Measurements from ENCODE around the gene APOC1.

APOC1 gene

DNA sequence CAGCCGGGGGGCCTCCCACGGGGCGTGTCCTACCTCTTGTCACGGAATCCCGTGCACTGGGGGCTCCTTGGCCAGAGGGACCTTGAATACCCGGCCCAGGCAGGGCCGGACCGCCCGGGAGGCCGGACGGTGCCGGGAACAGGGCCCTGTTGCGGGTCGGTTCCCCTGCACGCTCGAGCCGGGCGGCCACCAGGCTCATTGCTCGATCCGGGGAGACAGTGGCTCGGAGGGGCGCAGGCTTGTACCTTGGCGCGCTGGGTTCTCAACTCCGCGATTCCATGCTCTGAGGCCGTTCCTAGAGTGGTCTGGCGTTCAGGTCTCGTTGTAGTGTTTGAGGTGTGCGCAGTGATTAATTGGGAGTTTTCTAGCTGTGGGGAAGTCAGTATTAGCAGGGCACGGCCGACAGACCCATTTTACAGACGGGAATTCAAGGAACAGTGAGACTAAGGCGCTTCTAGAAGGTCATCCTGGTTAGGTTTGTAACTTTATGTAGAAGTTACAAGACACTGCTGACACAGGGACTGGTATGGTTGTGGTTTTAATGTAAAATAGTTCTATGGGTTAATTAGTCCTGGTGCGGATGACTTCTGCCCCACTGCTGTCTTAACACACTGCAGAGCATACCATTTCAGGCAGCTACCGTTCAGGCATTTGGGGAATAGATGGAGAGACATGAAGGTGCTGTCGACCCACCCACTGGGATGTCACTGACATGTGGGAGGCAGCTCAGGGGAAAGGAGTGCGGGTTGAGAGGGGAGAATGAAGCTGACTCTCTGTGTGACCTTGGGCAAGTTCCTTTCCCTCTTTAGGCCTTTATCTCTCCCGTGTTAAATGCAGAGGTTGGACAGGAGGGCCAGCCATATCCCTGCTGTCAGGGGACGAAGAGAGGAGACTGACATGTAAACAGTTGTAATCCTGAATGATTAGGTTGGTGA is 41.4 kb downstream of the APOC1 start:
- FAIRE-seq = no peak
- DNase-seq (ENCODE audit: low spot score) = no peak

DNA sequence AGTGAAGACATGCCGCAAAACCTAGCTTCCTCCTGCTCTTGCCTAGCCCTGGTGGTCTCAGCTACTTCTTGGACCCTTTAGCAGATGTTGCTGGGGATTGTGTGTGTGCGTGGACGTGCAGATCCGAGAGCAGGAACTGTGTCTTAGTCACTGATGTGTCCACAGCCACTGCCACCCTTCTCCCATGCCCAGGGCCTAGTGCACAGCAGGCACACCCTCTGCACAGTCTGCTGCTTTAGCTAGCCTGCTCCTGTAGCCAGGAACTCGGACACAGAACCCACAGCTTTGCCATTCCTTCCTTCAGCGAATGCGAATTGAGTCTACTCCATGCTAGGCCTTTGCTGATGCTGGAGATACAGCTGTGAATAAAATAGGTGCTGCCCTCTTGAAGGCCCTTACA is 43.1 kb downstream of the APOC1 start:
- FAIRE-seq (no peak), DNase-seq (ENCODE audit: low spot score) (no peak)

DNA sequence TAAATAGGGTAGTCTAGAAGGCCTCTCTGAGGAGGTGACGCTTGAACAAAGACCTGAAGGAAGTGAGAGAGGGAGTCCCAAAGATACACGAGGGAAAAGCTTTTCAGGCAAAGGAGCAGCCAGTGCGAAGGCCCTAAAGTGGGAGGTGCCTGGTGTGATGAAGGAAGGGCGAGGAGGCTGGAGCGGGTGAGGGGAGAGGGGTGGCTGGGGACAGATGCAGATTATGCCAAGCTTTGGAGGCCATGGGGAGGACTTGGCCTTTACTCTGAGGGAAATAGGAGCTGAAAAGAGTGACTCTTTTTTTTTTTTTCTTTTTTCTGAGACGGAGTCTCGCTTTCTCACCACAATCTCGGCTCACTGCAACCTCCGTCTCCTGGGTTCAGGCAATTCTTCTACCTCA is 43.7 kb downstream of the APOC1 start:
- FAIRE-seq = no peak
- DNase-seq (ENCODE audit: low spot score) = no peak

DNA sequence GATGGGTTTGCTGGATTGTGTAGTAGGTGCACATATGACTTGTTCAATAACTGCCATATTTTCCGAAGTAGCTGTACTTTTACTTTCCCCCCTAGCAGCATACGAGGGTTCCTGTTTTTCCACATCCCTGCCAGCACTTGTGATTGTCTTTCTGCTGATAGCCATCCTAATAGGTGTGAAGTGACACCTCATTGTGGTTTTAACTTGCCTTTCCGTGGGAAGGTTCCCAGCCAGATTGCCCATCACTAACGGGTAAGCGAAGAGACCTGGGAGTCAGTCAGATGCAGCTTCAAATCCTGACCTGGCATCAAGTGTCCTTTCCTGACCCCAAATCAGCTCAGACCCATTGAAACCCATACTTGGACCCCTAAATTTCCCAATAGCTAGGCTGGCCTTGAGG is 45.3 kb downstream of the APOC1 start:
- DNase-seq (ENCODE audit: low spot score) (no peak), FAIRE-seq (no peak)

DNA sequence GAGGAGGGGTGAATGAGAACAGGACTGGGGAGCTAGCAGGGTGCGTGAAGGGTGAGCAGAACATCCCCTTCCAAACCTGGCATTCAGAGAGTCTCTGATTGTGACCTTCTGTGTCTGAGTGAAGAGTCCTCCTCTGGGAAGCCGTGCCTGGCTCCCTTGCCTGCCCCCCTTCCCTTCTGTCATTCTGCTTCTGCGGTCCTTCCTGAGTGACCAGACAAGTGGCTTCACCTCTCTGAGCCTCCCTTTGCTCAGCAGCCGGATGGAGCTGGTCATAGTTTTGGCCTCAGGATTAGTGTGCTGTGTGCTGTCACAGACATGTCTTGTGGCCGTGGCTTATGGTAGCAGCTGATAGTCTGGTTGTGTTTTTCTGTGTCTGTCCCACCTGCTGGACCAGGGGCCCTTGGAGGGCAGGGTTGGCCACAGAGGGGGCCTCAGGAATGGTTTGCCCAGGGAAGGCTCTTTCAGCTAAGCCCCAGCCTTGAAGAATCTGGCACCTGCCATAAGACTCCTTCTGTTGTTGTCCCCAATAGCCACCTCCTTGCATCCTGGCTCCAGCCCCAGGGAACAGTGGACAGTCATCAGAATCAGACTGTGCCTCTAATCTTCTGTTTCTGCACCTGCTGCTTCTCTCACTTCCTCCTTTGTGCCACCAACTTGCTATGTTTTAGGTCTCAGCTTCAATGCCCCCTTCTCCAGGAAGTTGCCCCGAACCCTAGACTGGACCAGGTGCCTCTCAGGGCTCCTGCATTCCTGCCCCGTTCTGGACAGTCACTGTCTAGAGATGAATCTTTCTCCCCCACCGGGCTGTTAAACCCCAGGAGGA is 46.7 kb downstream of the APOC1 start:
- DNase-seq (ENCODE audit: low spot score) = no peak
- no peak for FAIRE-seq

DNA sequence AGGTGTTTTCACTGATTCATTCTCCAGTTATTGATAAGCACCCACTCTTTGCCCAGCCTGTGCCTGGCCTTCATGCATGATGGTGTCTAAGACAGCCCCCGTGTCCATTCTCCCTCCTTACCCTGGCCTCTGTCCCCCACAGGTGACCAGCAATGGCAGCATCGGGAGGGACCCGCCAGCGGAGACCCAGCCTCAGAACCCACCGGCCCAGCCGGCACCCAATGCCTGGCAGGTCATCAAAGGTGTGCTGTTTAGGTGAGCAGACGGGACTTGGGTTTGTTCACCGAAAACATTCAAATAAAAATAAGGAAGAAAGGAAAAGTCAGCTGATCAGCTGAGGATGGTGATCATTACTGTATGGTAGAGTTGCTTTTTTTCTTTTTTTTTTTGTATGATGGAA is 47.4 kb downstream of the APOC1 start:
- no peak for FAIRE-seq
- no peak for DNase-seq (ENCODE audit: low spot score)

DNA sequence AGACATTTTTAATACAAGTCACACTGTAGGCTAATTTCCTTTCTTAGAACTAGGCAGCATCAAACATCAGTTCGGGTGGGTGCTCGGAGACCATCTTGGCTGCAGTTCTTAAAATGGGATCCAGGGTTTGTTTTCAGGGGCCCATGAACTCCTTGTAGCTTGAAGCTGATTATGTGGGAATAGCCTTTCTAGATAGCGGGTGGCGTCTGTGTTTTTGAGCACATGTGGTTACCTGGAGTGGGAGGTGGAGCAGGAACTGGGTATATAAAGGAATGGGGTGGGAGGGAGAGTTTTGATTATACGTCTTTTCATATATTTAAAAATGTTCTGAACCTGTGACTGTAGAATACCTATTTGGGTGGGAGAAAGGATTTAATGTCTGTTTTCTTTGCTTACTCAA is 53.7 kb downstream of the APOC1 start:
- FAIRE-seq = no peak
- no peak for DNase-seq (ENCODE audit: low spot score)

DNA sequence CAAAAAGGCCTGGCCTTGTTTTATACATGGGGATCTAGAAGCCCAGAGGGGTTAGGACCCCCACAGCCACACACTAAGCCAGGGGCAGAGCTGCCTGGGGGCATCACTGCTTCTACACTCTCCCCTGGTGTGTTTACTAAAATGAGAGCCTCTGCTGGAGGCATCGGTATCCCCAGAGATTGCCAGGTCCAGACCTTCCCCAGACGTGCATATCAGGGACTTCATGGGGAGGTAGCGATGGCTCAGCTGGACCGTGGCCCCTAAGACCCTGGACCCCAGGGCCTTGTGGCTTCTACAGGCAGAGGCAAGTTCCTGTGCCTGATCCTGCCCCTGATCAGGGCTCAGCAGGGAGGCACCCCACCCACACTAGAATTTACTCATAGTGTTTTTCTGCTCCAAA is 54.3 kb downstream of the APOC1 start:
- no peak for DNase-seq (ENCODE audit: low spot score)
- no peak for FAIRE-seq

Measured in urothelium cell line (cell line).